ENCODE data around the gene PCP4.

PCP4 gene

DNA sequence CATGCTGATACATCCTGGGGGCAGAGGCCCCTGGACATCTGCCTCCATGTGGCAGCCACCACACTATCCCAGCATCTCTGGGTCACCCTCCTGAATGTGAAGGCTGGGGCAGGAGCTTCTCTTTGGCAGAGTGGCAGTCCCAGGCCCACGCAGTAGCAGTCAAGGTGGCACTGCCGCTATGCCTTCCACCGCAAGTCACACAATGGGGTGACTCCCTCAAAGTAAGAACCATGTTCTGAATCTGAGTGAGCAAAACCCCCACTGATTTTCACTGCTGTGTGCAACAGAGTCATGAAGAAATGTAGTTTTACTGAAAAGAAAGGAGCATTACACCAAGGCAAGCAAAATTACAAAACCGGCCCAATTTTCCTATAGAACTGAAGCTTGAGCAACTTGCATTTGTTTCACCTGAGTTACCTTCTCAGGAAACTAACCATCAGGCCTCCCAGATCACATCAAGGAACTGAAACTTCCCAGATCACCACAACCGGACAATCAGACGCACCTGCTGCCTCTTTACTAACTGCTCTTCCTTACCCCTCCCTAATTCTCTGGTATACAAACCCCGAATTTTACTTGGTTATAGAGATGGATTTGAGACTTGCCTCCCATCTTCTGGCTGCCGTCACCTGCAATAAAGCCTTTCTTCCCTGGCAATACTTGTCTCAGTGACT, 102.6 kb downstream of the PCP4 start:
- in situ Hi-C loops (cut with HindIII; ENCODE audit: low sequenced_read_pairs): no loop called here

- in situ Hi-C loops (cut with HindIII; ENCODE audit: low sequenced_read_pairs): no loop called here
These were observed 104.7 kb downstream of the PCP4 start for GRCh38 chr21:39971956-39972355.

DNA sequence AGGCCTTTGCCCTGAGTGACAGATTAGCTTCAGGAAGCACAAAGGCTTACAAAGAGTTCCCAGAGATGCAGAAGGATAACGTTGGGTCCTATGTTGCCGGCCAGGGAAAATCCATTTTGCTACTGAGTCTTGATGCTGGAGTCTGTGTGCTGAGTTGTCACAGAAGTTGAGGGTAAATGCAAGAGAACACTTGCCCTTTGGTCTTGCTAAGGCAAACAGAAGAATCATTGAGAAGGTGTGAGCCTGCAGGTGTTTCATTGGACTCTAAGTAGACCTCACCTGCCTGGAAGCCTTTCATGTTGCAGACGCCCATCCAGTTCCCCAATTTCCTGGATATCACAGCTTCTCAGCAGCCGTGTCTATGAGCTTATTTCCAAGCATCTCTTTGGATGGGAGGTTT, 105.2 kb downstream of the PCP4 start:
- in situ Hi-C loops (cut with HindIII; ENCODE audit: low sequenced_read_pairs): no loop called here

GRCh38 chr21:39972976-39973770, 105.9 kb downstream of the PCP4 start:
- in situ Hi-C loops (cut with HindIII; ENCODE audit: low sequenced_read_pairs): no loop called here

DNA sequence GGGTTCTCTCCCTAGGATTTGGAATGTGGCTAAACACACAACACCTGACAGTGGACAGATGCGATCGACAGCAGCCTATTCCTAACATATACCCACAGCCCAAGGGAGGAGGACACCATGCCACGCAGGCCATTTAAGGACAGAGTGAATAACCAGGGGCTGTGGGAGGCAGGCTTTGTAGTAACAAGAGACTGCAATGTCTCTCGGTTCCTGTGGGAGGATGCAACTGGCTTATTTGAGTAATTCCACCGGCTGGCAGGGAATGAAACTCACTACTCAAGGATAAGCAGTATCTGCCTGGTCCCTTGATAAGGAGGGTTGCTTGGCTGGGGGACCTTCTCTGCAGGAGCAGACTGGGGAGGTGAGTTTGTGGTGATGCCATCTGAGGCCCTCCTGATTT, 109.6 kb downstream of the PCP4 start:
- in situ Hi-C loops (cut with HindIII; ENCODE audit: low sequenced_read_pairs): no loop called here

Measured in DLD1 (cell line).